H1 (cell line): Measurements from ENCODE around the gene ALDH4A1. TPM values are rescaled to one million over a fixed set of nuclear protein-coding genes. Genes with fewer than 3 reads are reported as not detected.

Experiments
- CBX8 ChIP-seq: fragments of 300-800, 300-1000 bp; sonication (generic); IDR thresholded peaks from 2 replicates; pipeline ENCODE4 v1.7.1; 2016; ENCODE audit warnings: low read depth, low read length, borderline replicate concordance
- polyA plus RNA-seq, 7 experiments: library from polyadenylated mRNA; depleted of rRNA in 3 of 7; stranded (reverse) in 5 of 7; unstranded in 2 of 7; fragments of >200 nt in 5 of 7; fragments of 200-250 nt in 2 of 7; gene quantifications; 1 replicate in 5 of 7; 2 replicates in 1 of 7; 4 replicates in 1 of 7; pipeline versions ENCODE4 v1.2.1 to v1.2.3, GENCODE V29; 2011 to 2013; ENCODE audit warnings: missing spikeins in 2 of 7, mixed read lengths in 2 of 7
- total RNA-seq: library from RNA; stranded (reverse); fragmentation: NEBNext Ultra II Directional; extraction: Animal tissue kit (Norgen Biotek cat#: 25700); gene quantifications from 2 replicates; pipeline ENCODE4 v1.2.1, GENCODE V29; 2021

ALDH4A1 gene
- total and polyA plus RNA-seq, 2 of the 8 experiments (the other 6 are each of a cell fraction or from before 2014, with no cell fraction given), result 30.3 to 35.9 TPM

- no peak for TF ChIP-seq CBX8
These were observed 27.1 kb downstream of the ALDH4A1 start (continued) for GRCh38 chr1:18875107-18875795.
